ENCODE measurements around the gene GIMAP4. TPM values are rescaled to one million over a fixed set of nuclear protein-coding genes. Genes with fewer than 3 reads are reported as not detected.
"Not testable (repeated sequence)": the region's sequence is repeated elsewhere in the genome, so short reads cannot be mapped to it uniquely, and the experiment has no call there.

Gene GIMAP4
- total RNA-seq, 2 experiments from 2014 or later, result 311 to 335 TPM

DNA sequence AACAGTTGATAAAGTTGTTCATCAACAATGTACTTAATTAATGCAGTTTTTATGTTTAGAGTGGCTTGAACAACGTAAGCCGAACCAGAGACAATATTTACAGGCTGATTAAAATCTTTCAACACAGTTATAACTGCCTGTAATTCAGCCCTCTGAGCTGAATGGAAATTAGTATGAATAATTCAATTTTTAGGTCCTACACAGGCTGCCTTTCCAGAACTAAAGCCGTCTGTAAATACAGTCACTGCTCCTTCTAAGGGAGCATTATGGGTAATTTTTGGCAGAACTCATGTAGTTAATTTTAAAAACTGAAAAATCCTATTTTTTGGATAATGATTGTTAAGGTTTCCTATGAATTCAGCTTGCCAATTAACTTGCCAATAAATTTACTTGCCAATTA, 2.6 kb upstream of the GIMAP4 start:
- H3K4me3 Mint-ChIP-seq, result peak overlapping the region; percentile 5
- ChIA-PET POLR2A (no interaction called here), CTCF (interaction anchor here (0.6 to 2.6 kb wide), 2 partner anchors 11 to 78 kb away, joined by 3 to 11 read pairs; no protein-coding TSS in a partner anchor)
- H3K36me3 Mint-ChIP-seq (ENCODE audit: low read depth), result peaks cover 60% of the 10 kb centered on the region
- no peaks in the 10 kb centered on the region for H3K27me3 Mint-ChIP-seq
- no peak for DNase-seq
- H3K9me3 Mint-ChIP-seq, result peaks cover 37% of the 10 kb centered on the region
- H3K4me1 Mint-ChIP-seq, result peaks cover 52% of the 10 kb centered on the region
- peak overlapping the region; percentile 86 for H3K27ac Mint-ChIP-seq

DNA sequence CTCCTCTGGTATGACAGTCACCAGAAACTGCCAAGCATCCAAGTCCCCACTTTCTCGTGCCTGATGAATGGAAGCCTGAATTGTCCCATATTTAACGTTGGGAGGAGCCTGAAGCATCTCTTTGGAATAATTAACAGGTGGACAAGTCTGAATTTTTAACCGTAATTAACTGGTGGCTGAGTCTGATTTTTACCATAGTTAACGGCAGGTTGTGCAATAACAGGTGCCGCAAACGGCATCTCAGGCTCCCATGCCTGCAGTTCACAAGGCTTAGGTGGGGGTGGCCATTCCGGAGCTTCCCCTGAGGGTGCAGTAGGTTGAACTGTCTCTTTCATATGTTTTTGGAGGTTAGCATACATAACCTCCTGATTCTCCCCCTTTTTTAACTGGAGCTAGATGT, 2.0 kb upstream of the GIMAP4 start:
- Mint-ChIP-seq H3K4me1 (peaks cover 59% of the 10 kb centered on the region), H3K4me3 (no peak overlapping the region), H3K36me3 (ENCODE audit: low read depth) (peaks cover 61% of the 10 kb centered on the region), H3K9me3 (peaks cover 35% of the 10 kb centered on the region), H3K27ac (peak overlapping the region; percentile 63), H3K27me3 (no peaks in the 10 kb centered on the region)
- DNase-seq, result no peak
- POLR2A ChIA-PET, result no interaction called here
- CTCF ChIA-PET, result interaction anchor here (0.6 to 2.6 kb wide), 2 partner anchors 12 to 127 kb away, joined by 3 to 11 read pairs; no protein-coding TSS in a partner anchor

DNA sequence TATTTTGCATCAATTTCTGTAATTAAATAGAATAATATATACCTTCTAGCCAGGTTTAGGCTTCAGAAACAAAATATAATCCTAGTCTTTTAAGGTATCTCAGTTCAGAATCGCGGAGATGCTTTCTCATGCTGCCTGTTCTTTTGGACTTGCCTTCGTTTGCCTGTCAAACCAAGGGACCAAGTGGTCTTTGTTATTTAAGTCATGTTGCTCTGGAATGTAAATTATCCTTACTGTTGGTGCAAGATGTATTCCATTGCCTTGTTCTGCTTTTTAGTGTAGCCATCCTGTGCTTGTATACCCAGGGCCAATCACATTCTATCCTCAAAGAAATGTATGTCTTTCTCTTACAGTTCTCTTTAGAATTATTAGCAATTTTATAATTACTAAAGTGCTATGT, 1.1 kb upstream of the GIMAP4 start:
- peaks cover 62% of the 10 kb centered on the region for H3K36me3 Mint-ChIP-seq (ENCODE audit: low read depth)
- CTCF ChIA-PET, result interaction anchor here (0.6 to 1.5 kb wide), 2 partner anchors 40 to 126 kb away, joined by 3 to 5 read pairs; no protein-coding TSS in a partner anchor
- peak overlapping the region; percentile 92 for H3K4me3 Mint-ChIP-seq

DNA sequence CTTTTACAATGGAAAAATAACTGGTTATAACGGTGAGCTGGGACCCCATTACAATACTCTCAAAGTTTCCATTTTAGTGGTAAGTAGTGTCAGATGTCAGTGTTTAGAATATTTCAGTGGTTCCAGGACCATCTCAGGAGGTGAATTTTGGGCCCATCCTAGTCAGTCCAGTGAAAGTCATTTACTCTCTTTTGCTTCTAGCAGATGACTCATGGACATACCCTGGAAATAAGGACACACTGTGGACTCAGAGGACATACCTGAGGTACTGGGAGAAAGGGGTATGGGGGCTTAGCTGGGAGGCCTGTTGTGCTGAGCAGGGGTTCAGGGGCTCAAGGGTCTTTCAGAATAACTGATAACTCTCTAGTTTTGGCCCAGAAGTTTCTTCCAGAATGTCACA, 618 bp upstream of the GIMAP4 start:
- Mint-ChIP-seq H3K9me3 (peaks cover 32% of the 10 kb centered on the region), H3K36me3 (ENCODE audit: low read depth) (peaks cover 63% of the 10 kb centered on the region), H3K4me3 (peak overlapping the region; percentile 92), H3K27ac (peak overlapping the region; percentile 94), H3K27me3 (no peaks in the 10 kb centered on the region), H3K4me1 (peaks cover 70% of the 10 kb centered on the region)
- POLR2A ChIA-PET, result interaction anchor here (0.5 to 1.3 kb wide), 6 partner anchors 48 to 175 kb away, joined by 3 to 6 read pairs (median 4); partner anchors contain the start of gene GIMAP8
- DNase-seq, result no peak
- CTCF ChIA-PET, result interaction anchor here (0.8 to 4.5 kb wide), 8 partner anchors 13 to 134 kb away, joined by 3 to 27 read pairs (median 4); partner anchors contain the start of genes GIMAP2 and GIMAP8

More for the DNA sequence above, 1.1 kb upstream of the GIMAP4 start:
- H3K9me3 Mint-ChIP-seq, result peaks cover 35% of the 10 kb centered on the region
- peaks cover 67% of the 10 kb centered on the region for H3K4me1 Mint-ChIP-seq
- peak overlapping the region; percentile 94 for H3K27ac Mint-ChIP-seq
- DNase-seq, result no peak
- POLR2A ChIA-PET, result interaction anchor here (1.3 kb wide), 1 partner anchor 117 kb away, joined by 6 read pairs; no protein-coding TSS in a partner anchor
- H3K27me3 Mint-ChIP-seq, result no peaks in the 10 kb centered on the region

DNA sequence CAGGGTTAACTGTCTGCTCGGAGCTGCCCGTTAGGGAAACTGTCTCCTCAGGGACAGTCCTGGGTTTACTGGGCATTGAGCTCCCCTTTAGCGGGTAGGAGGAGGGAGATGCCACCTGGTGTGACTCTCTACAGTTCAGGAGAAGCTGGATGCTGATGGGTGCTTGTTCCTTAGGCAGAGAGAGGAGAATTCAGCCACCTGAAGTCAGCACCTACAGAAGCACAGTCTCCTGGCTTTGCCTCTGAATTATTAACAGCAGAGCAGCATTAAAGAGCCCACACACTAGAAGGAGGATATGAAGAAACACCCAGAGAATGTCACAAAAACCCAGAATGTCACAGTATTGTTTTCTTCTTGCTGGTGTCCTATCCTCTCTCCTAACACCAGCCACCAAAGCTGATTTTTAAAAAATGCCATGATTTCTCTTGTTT, 696 bp downstream of the GIMAP4 start:
- POLR2A ChIA-PET, result interaction anchor here (0.6 to 1.4 kb wide), 7 partner anchors 12 to 188 kb away, joined by 3 to 6 read pairs (median 4); partner anchors contain the start of genes GIMAP7 and GIMAP8
- peaks cover 63% of the 10 kb centered on the region for H3K36me3 Mint-ChIP-seq (ENCODE audit: low read depth)
- CTCF ChIA-PET, result interaction anchor here (0.6 to 4.5 kb wide), 9 partner anchors 15 to 148 kb away, joined by 3 to 27 read pairs (median 4); partner anchors contain the start of genes GIMAP1, GIMAP2 and GIMAP8

DNA sequence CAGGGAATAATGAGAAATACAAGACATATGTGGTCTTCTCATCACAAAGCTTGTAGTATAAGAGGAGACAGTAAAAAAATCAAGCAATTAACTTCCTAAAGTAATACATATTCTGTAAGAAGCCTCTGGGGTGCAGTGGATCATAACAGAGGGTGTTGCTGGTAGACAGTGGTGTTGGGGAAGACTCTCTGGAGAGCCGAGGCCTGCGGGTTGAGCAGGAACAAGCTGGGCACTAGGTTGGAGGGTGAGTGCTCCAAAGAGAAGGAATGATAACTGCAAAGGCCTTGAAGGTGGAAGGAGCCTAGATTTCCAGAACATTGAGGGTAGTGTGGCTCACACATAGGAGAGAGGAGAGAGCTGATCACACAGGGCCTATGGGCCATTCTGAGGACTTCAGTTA, 1.5 kb downstream of the GIMAP4 start:
- H3K36me3 Mint-ChIP-seq (ENCODE audit: low read depth), result peaks cover 65% of the 10 kb centered on the region
- POLR2A ChIA-PET, result interaction anchor here (1.2 kb wide), 1 partner anchor 187 kb away, joined by 4 read pairs; no protein-coding TSS in a partner anchor
- peaks cover 69% of the 10 kb centered on the region for H3K4me1 Mint-ChIP-seq
- DNase-seq, result peak; percentile 47
- H3K27me3 Mint-ChIP-seq, result no peaks in the 10 kb centered on the region
- peak overlapping the region; percentile 92 for H3K4me3 Mint-ChIP-seq
- H3K27ac Mint-ChIP-seq, result peak overlapping the region; percentile 94
- CTCF ChIA-PET, result interaction anchor here (0.6 to 4.5 kb wide), 8 partner anchors 14 to 201 kb away, joined by 3 to 27 read pairs (median 4); partner anchors contain the start of genes GIMAP1 and GIMAP8
- H3K9me3 Mint-ChIP-seq, result peaks cover 35% of the 10 kb centered on the region

More for the DNA sequence above, 696 bp downstream of the GIMAP4 start:
- Mint-ChIP-seq H3K9me3 (peaks cover 32% of the 10 kb centered on the region), H3K27me3 (no peaks in the 10 kb centered on the region), H3K4me3 (peak overlapping the region; percentile 92), H3K4me1 (peaks cover 73% of the 10 kb centered on the region), H3K27ac (peak overlapping the region; percentile 94)
- DNase-seq, result no peak

DNA sequence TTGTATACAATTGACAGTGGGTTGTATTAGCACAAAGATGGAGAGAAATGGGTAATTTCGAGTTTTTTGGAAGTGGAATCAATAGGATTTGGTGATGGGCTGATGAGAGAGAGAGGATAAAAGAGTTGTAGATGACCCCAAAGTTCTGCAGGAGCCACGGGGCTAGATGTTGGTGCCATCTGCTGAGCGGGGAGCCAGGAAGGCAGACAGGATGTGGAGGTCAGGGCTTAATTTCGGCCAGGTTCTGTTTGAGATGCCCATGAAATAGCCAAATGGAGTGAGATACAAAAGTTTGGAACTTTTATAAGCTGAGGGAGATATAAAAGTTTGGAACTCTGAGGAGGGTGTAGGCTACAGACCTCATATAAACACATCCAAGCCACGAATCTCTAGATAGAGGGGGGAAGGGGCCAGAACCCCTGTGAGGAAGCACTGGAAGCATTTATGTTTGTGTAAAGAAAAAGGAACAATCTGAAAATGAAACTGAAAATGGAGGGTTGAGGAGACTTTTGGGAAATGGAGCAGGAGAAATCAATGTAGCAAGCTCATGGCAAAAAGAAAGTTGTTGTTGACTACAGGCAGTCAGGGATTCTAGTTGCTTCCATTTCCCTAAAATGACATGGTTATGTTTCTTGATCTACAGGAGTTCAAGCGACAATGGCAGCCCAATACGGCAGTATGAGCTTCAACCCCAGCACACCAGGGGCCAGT, 2.2 kb downstream of the GIMAP4 start:
- DNase-seq, result no peak
- Mint-ChIP-seq H3K27me3 (no peaks in the 10 kb centered on the region), H3K9me3 (peaks cover 40% of the 10 kb centered on the region), H3K27ac (peak overlapping the region; percentile 94), H3K36me3 (ENCODE audit: low read depth) (peaks cover 67% of the 10 kb centered on the region), H3K4me1 (peaks cover 66% of the 10 kb centered on the region), H3K4me3 (peak overlapping the region; percentile 92)
- ChIA-PET POLR2A (interaction anchor here (0.7 to 1.2 kb wide), 2 partner anchors 119 to 186 kb away, joined by 3 to 4 read pairs; partner anchors contain the start of gene GIMAP8), CTCF (interaction anchor here (0.9 to 4.5 kb wide), 8 partner anchors 12 to 148 kb away, joined by 3 to 27 read pairs (median 4); partner anchors contain the start of genes GIMAP1 and GIMAP8)

DNA sequence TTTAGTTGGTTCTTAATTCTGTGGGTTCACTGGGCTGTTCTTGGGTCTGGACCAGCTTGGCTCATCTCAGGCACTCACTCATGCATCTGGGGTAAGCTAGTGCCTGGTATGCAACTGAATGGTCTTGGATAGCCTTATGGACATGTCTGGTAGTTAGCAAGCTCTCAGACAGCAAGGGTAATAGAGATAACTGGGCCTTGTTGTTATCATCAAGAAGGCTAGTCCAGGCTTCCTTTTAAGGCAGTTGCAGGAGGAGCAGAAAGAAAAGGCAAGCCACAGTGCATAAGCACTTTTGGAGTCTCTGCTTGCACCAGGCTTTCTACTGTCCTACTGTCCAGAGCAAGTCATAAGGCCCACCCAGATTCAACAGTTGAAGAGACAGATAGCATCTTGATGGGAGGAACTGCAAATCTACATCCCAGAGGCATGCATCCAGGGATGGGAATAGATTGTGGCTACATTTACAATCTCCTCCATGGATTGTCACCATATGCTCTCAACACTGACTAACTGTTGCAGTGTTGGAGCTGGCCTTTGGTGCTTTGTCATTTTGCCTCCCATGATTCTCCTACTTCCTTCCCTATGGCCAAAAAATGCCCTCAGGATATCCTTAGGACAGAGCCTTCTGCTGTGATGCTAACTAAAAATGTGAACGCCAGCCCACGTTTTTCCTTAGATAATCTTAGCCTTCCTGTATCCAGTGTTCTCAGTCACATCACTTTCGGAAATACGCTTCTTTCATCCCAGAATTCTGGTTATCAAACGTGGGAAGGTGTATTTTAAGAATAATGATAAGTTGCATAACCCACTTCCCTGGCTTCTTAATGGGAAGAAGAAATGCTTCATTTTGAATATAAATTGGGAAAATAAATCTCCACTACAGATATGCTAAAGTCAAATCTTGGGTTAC, 3.6 kb downstream of the GIMAP4 start:
- Mint-ChIP-seq H3K4me3 (peak overlapping the region; percentile 92), H3K27ac (peak overlapping the region; percentile 94), H3K4me1 (peaks cover 66% of the 10 kb centered on the region), H3K27me3 (no peaks in the 10 kb centered on the region), H3K36me3 (ENCODE audit: low read depth) (peaks cover 81% of the 10 kb centered on the region), H3K9me3 (peaks cover 49% of the 10 kb centered on the region)
- ChIA-PET CTCF (interaction anchor here (0.5 to 4.5 kb wide), 9 partner anchors 8 to 121 kb away, joined by 3 to 27 read pairs (median 4); partner anchors contain the start of gene GIMAP8), POLR2A (no interaction called here)
- no peak for DNase-seq

DNA sequence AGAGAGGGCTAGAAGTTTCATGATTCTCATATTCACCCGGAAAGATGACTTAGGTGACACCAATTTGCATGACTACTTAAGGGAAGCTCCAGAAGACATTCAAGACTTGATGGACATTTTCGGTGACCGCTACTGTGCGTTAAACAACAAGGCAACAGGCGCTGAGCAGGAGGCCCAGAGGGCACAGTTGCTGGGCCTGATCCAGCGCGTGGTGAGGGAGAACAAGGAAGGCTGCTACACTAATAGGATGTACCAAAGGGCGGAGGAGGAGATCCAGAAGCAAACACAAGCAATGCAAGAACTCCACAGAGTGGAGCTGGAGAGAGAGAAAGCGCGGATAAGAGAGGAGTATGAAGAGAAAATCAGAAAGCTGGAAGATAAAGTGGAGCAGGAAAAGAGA, 5.3 kb downstream of the GIMAP4 start:
- DNase-seq, result no peak
- Mint-ChIP-seq H3K27ac (peak overlapping the region; percentile 25), H3K9me3 (peaks cover 58% of the 10 kb centered on the region), H3K4me3 (no peak overlapping the region), H3K36me3 (ENCODE audit: low read depth) (peaks cover 94% of the 10 kb centered on the region), H3K27me3 (no peaks in the 10 kb centered on the region), H3K4me1 (peaks cover 66% of the 10 kb centered on the region)
- POLR2A ChIA-PET, result no interaction called here
- CTCF ChIA-PET, result interaction anchor here (0.6 to 1.4 kb wide), 3 partner anchors 10 to 124 kb away, joined by 3 to 5 read pairs (median 3); no protein-coding TSS in a partner anchor

DNA sequence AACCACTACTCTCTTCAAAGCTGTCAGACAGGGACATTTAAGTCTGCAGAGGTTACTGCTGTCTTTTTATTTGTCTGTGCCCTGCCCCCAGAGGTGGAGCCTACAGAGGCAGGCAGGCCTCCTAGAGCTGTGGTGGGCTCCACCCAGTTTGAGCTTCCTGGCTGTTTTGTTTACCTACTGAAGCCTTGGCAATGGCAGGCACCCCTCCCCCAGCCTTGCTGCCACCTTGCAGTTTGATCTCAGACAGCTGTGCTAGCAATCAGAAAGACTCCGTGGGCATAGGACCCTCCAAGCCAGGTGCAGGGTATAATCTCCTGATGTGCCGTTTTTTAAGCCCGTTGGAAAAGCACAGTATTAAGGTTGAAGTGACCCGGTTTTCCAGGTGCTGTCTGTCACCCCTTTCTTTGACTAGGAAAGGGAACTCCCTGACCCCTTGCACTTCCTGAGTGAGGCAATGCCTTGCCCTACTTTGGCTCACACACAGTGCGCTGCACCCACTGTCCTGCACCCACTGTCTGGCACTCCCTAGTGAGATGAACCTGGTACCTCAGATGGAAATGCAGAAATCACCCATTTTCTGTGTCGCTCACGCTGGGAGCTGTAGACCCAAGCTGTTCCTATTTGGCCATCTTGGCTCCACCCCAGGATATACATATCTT, 12.9 kb downstream of the GIMAP4 start:
- CTCF ChIA-PET, POLR2A ChIA-PET, H3K4me3 Mint-ChIP-seq, H3K27me3 Mint-ChIP-seq: not testable (repeated sequence)
- peak overlapping the region; percentile 75 for H3K27ac Mint-ChIP-seq
- H3K4me1 Mint-ChIP-seq, result peaks cover 63% of the 10 kb centered on the region
- H3K9me3 Mint-ChIP-seq, result peaks cover 68% of the 10 kb centered on the region
- DNase-seq, result peak; percentile 58
- peaks cover 98% of the 10 kb centered on the region for H3K36me3 Mint-ChIP-seq (ENCODE audit: low read depth)

DNA sequence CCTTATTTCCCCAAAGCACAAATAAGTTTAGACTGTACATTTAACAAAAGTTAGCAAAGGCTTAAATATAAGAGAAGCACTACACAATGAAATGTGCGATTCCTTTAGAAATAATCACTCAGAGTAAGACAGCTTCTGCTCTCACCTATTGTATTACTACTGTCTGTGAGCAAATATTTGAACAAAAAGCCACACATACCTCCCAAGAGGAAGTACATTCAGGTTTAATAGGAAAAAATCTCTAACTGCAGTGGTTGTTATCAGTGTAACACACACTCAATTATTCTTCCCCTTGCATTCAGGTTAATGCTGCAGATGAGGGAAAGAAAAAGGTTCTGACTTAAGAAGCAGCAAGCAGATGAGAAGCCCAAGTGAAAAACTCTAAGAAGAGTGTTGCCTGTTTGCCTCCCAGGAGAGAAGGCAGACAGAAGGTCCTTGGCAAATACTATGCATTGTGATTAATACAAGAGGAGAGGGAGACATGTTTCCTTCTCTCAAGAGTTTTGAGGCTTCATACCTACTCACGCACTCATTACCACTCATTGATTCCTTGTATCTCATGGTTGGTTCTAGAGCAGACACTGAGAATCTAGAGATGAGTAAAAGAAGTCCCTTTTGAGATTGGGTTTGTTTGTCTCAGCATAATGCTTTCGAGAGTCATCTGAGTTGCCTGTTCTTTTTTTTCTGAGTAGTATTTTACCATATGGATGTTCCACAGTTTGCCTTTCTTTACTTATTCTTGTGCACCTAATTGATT, 13.6 kb downstream of the GIMAP4 start:
- POLR2A ChIA-PET, result no interaction called here
- Mint-ChIP-seq H3K9me3 (peaks cover 62% of the 10 kb centered on the region), H3K4me3 (no peak overlapping the region), H3K27me3 (no peaks in the 10 kb centered on the region), H3K4me1 (peaks cover 64% of the 10 kb centered on the region), H3K36me3 (ENCODE audit: low read depth) (peaks cover 95% of the 10 kb centered on the region), H3K27ac (peak overlapping the region; percentile 75)
- CTCF ChIA-PET, result interaction anchor here (1.0 to 1.5 kb wide), 2 partner anchors 10 kb away, joined by 3 to 6 read pairs; no protein-coding TSS in a partner anchor
- DNase-seq, result no peak
